ENCODE results near the gene ENHO. TPM values are rescaled to one million over a fixed set of nuclear protein-coding genes. Genes with fewer than 3 reads are reported as not detected.

The ENHO gene
- total and polyA plus RNA-seq, 10 of the 15 experiments (the other 5 are each of a cell fraction or from before 2014, with no cell fraction given), result not detected

DNA sequence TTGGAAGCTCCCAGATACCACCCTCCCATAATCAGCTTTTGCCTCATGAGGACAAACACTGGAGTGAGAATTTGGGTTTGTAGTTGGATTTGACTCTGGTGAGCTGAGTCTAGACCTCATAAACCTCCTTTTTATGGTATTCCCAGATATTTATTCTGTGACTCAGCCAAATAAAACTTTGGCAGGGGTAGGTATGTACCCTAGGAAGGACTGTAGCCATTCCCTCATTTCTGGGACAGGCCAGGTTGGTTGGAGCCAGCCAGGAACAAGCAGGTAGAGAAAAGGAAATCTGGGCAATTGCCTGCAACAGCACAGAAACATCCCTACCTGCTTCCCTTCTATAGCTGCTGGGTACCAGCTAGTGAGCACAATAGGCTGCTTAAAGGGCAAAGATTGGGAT, 19.4 kb downstream of the ENHO start:
- TF ChIP-seq FOS (IDR thresholded peaks at IDR 0.05; ENCODE audit: borderline replicate concordance, extremely low read depth, insufficient read length) (no peak), ZNF217 (IDR thresholded peaks at IDR 0.05) (no peak), ZNF207 (IDR thresholded peaks at IDR 0.05; ENCODE audit: borderline replicate concordance) (no peak), ATF7 (IDR thresholded peaks at IDR 0.05; ENCODE audit: low read depth) (no peak), NFIC (IDR thresholded peaks at IDR 0.05; ENCODE audit: low read depth, low read length) (no peak), TCF3 (IDR thresholded peaks at IDR 0.05; ENCODE audit: borderline replicate concordance, insufficient read depth, low read depth, low read length) (no peak), BHLHE40 (IDR thresholded peaks at IDR 0.05; ENCODE audit: borderline replicate concordance in 1 of 2, low read depth in 2 of 2, low read length in 1 of 2) (no peak), ZZZ3 (IDR thresholded peaks at IDR 0.05; ENCODE audit: control insufficient read depth, insufficient read length, low read depth) (no peak), YY1 (IDR thresholded peaks at IDR 0.05; ENCODE audit: low read depth, low read length) (no peak), ZNF274 (IDR thresholded peaks at IDR 0.05; ENCODE audit: insufficient read depth, insufficient read length) (no peak)
- TF ChIP-seq, protein P1, sequence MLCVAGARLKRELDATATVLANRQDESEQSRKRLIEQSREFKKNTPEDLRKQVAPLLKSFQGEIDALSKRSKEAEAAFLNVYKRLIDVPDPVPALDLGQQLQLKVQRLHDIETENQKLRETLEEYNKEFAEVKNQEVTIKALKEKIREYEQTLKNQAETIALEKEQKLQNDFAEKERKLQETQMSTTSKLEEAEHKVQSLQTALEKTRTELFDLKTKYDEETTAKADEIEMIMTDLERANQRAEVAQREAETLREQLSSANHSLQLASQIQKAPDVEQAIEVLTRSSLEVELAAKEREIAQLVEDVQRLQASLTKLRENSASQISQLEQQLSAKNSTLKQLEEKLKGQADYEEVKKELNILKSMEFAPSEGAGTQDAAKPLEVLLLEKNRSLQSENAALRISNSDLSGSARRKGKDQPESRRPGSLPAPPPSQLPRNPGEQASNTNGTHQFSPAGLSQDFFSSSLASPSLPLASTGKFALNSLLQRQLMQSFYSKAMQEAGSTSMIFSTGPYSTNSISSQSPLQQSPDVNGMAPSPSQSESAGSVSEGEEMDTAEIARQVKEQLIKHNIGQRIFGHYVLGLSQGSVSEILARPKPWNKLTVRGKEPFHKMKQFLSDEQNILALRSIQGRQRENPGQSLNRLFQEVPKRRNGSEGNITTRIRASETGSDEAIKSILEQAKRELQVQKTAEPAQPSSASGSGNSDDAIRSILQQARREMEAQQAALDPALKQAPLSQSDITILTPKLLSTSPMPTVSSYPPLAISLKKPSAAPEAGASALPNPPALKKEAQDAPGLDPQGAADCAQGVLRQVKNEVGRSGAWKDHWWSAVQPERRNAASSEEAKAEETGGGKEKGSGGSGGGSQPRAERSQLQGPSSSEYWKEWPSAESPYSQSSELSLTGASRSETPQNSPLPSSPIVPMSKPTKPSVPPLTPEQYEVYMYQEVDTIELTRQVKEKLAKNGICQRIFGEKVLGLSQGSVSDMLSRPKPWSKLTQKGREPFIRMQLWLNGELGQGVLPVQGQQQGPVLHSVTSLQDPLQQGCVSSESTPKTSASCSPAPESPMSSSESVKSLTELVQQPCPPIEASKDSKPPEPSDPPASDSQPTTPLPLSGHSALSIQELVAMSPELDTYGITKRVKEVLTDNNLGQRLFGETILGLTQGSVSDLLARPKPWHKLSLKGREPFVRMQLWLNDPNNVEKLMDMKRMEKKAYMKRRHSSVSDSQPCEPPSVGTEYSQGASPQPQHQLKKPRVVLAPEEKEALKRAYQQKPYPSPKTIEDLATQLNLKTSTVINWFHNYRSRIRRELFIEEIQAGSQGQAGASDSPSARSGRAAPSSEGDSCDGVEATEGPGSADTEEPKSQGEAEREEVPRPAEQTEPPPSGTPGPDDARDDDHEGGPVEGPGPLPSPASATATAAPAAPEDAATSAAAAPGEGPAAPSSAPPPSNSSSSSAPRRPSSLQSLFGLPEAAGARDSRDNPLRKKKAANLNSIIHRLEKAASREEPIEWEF (IDR thresholded peaks at IDR 0.05; ENCODE audit: insufficient replicate concordance, low read depth, low read length), result no peak
- TF ChIP-seq, protein P2, sequence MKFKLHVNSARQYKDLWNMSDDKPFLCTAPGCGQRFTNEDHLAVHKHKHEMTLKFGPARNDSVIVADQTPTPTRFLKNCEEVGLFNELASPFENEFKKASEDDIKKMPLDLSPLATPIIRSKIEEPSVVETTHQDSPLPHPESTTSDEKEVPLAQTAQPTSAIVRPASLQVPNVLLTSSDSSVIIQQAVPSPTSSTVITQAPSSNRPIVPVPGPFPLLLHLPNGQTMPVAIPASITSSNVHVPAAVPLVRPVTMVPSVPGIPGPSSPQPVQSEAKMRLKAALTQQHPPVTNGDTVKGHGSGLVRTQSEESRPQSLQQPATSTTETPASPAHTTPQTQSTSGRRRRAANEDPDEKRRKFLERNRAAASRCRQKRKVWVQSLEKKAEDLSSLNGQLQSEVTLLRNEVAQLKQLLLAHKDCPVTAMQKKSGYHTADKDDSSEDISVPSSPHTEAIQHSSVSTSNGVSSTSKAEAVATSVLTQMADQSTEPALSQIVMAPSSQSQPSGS (IDR thresholded peaks at IDR 0.05; ENCODE audit: low read length), result no peak
- TF ChIP-seq, protein P3, sequence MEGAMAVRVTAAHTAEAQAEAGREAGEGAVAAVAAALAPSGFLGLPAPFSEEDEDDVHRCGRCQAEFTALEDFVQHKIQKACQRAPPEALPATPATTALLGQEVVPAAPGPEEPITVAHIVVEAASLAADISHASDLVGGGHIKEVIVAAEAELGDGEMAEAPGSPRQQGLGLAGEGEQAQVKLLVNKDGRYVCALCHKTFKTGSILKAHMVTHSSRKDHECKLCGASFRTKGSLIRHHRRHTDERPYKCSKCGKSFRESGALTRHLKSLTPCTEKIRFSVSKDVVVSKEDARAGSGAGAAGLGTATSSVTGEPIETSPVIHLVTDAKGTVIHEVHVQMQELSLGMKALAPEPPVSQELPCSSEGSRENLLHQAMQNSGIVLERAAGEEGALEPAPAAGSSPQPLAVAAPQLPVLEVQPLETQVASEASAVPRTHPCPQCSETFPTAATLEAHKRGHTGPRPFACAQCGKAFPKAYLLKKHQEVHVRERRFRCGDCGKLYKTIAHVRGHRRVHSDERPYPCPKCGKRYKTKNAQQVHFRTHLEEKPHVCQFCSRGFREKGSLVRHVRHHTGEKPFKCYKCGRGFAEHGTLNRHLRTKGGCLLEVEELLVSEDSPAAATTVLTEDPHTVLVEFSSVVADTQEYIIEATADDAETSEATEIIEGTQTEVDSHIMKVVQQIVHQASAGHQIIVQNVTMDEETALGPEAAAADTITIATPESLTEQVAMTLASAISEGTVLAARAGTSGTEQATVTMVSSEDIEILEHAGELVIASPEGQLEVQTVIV (IDR thresholded peaks at IDR 0.05; ENCODE audit: borderline replicate concordance, partially characterized antibody), result no peak
- intact Hi-C loops (cut with micrococcal nuclease; ENCODE audit: unreplicated experiment) (no loop called here), in situ Hi-C loops (cut with MboI) (no loop called here)
- no peak overlapping the region for H3K4me3 ChIP-seq
- H4K20me1 ChIP-seq (ENCODE audit: control insufficient read depth, insufficient read depth), result peaks cover under 1% of the 10 kb centered on the region; the same call in 1 of the 2 replicates
- ChIA-PET CTCF (interaction anchor here (1.2 to 1.8 kb wide), 4 partner anchors 14 to 131 kb away, joined by 4 to 7 read pairs (median 5); no protein-coding TSS in a partner anchor), POLR2A (no interaction called here), RAD21 (ENCODE audit: unreplicated experiment) (no interaction called here), SMC1A (ENCODE audit: uncharacterized antibody, unreplicated experiment) (interaction anchor here (1.0 kb wide), 1 partner anchor 11 kb away, joined by 4 read pairs; no protein-coding TSS in a partner anchor)
- ATAC-seq, result no peak
- no peaks in the 10 kb centered on the region for H3K4me1 ChIP-seq (ENCODE audit: control insufficient read depth, insufficient read depth, low read length)
- no peak overlapping the region for H3K9ac ChIP-seq (ENCODE audit: control insufficient read depth, insufficient read depth, low read length)
- no peak overlapping the region for H2AFZ ChIP-seq (ENCODE audit: control insufficient read depth, low read depth, low read length)
- H3K4me2 ChIP-seq (ENCODE audit: control insufficient read depth, insufficient read depth), result no peak overlapping the region
- DNase-seq (ENCODE audit: low read depth, low spot score), result no peak
- H3K27ac ChIP-seq (ENCODE audit: control insufficient read depth, insufficient read depth), result no peak overlapping the region
- H3K36me3 ChIP-seq (ENCODE audit: control insufficient read depth in 2 of 2, insufficient read depth in 2 of 2, low read length in 1 of 2), result no peaks in the 10 kb centered on the region; a peak in 1 of 4 replicates
- H3K27me3 ChIP-seq (replicated peaks in 1 of 2; ENCODE audit: control insufficient read depth in 2 of 2, insufficient read depth in 2 of 2, low read length in 1 of 2), result peaks cover 7% of the 10 kb centered on the region in 2 experiments
- FAIRE-seq, result no peak
- BruUV-seq (replicated peaks), result no TSS peak
- no peaks in the 10 kb centered on the region for H3K9me3 ChIP-seq (replicated peaks; ENCODE audit: control insufficient read depth, insufficient read depth, low read length)
- no peaks in the 10 kb centered on the region for H3K79me2 ChIP-seq (ENCODE audit: control insufficient read depth, insufficient read depth, low read length)

Measured in GM12878 (cell line).